HG03520 (cell line): Measurements from ENCODE around the gene PLEKHG4.
A peak's percentile ranks its signal among the peaks of the same experiment; 100 is the strongest.

Experiments
- ATAC-seq: cut with Tn5 transposase; IDR thresholded peaks from one replicate; pipeline ENCODE4 v1.9.1; 2021; ENCODE audit warnings: mild to moderate bottlenecking, moderate library complexity; ENCODE audit not compliant: unreplicated experiment

The PLEKHG4 gene

DNA sequence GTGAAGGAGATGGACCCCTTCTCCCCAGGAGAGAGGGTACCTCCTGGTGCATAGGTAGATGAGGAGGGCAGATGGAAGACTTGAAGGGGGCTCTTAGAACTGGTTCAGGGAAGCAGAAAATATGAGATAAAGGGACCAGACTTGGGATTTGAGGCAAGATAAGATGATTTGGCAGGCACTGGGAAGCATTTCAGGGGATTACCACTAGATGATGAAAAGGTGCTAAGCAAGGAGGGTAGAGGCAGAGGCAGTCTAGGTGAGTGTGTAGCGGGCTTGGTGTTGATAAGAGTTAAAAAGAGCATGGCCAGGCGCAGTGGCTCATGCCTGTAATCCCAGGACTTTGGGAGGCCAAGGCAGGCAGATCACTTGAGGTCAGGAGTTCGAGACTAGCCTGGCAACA lies 16.1 kb upstream of the PLEKHG4 start:
- ATAC-seq: no peak

GRCh38 chr16:67264277-67264676 lies 15.1 kb upstream of the PLEKHG4 start:
- ATAC-seq: no peak

DNA sequence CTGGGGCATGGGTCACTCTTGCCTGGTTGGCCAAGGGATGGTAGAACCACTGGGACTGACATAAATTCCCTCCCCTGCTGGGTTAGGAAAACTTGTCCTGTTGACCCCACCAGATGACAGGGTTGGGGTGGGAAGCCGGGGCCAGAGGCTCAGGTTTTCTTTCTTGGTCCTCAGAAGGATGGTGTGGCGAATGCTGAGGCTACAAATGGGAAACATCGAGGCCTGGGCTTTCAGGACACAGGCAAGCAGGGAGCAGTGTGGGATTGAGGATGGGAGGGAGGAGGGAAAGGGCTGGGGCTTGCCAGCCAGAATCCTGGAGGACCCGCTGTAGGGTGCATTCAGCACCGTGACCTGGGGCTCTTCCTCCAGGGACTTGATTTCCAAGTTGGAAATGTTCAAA lies 14.5 kb upstream of the PLEKHG4 start:
- ATAC-seq: no peak

DNA sequence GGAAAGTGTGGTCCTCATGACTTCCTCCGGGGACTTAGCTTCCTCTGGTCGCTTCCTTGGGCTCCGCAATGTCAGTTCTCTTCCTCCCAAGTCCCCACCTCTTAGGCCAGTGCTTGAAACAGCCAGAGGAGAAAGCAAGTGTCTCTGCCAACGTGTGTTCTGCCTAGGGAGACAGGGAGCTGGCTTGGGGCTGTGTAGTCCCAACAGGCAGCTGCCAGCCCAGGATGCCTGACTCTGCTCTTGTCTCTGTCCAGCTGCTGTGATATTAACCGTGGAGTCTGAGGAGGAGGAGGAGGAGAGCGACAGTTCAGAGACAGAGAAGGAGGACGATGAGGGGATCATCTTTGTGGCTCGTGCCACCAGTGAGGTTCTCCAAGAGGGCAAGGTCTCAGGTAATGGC lies 13.5 kb upstream of the PLEKHG4 start:
- ATAC-seq: no peak

DNA sequence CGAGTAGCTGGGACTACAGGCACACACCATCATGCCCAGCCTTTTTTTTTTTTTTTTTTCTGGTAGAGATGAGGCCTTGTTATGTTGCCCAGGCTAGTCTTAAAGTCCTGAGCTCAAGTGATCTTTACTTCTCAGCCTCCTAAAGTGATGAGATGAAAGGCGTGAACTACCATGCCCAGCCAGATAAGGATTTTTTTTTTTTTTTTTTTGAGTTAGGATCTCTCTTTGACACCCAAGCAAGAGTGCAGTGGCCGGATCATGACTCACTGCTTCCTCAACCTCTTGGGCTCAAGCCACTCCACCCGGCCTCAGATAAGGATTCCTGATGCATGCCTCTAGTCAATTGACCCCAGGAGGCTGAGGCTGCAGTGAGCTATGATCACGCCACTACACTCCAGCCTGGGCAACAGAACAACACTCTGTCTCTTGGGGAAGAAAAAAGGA lies 11.2 kb upstream of the PLEKHG4 start:
- ATAC-seq: no peak

- ATAC-seq: no peak
These were observed 9.6 kb upstream of the PLEKHG4 start for GRCh38 chr16:67269766-67270165.

DNA sequence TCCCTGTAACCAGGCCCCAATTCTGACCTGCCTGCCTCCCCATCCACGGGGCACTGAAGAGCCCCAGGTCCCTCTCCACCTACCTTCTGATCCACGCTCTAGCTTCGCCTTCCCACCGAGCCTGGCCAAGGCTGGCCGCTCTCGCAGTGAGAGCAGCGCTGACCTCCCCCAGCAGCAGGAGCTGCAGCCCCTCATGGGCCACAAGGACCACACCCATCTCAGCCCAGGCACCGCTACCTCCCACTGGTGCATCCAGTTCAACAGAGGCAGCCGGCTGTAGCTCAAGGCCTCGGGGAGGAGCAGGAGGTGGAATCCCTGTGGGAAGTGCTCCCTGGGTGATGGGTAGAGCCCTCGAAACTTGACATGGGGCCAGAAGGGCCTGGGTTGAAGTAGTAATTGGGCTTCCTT lies 8.4 kb upstream of the PLEKHG4 start:
- ATAC-seq: no peak

DNA sequence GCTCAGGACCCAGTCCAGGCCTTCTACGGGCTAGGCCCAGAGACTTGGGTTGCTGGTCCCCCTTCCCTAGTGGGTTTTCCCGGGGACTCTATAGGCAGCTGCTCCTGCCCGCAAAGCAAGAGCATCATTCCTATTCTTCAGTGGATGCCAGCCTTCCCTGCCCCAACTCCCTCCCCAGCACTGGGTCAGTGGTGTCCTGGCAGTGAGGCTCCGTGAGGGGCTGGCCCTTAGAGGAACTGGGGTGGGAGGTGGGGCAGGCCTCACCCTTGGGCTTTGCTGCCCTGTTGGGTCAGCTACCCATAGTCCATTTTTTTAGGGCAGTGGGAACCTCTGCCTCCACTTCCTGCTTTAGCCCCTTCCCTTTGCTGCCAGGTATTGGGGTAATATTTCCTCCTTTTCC lies 7.9 kb upstream of the PLEKHG4 start:
- no peak for ATAC-seq

DNA sequence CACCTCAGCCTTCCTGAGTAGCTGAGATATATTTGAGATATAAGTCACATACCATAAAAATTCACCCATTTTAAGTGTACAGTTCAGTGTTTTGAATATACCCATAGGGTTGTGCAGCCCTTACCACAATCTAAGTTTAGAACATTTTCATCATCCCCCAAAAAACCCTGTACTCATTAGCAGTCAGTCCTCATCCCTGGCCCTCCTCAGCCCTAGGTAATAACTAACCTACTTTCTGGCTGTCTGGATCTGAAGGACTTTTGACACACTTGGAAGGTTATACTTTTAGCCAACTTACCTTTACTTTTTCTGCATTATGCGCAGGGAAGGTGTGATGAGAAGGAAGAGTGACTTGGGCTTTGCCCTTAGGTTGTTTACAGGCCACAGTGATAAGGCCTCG lies 4.0 kb upstream of the PLEKHG4 start:
- no peak for ATAC-seq

GRCh38 chr16:67277294-67277998 lies 1.9 kb upstream of the PLEKHG4 start:
- ATAC-seq: no peak

GRCh38 chr16:67277999-67278772 lies 1.1 kb upstream of the PLEKHG4 start:
- no peak for ATAC-seq

GRCh38 chr16:67278773-67279295 lies 498 bp upstream of the PLEKHG4 start:
- peak; percentile 34 for ATAC-seq

- ATAC-seq: no peak
These were observed 1.0 kb downstream of the PLEKHG4 start for GRCh38 chr16:67280090-67281015.

DNA sequence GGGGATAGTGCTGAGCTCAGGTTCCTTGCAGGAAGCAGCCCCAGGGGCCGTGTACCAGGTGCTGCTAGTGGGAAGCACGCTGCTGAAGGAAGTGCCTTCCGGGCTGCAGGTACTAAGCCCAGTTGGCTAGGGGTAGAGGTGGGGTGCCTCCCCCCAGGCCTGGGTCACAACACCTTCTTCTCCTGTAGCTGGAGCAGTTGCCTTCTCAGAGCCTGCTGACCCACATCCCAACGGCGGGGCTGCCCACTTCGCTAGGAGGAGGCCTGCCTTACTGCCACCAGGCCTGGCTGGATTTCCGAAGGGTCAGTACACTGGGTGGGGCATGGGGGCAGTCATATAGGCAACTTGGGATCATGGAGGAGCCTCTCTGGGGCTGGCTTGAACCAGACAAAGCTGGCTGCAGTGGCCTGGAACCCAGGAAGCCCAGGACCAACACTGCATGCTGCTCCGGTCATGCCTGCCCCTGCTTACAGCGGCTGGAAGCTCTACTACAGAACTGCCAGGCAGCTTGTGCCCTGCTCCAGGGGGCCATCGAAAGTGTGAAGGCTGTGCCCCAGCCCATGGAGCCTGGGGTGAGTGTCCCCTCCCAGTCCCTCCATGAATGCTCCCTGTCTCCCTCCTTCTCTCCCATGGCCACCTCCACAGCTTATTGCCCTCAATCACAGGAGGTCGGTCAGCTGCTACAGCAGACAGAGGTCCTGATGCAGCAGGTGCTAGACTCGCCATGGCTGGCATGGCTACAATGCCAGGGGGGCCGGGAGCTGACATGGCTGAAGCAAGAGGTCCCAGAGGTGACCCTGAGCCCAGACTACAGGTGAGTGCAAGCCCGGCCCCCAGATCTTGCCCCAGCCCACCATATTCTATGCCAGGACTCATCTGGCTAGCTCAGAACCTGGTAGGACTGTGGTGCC lies 2.5 kb downstream of the PLEKHG4 start:
- no peak for ATAC-seq

DNA sequence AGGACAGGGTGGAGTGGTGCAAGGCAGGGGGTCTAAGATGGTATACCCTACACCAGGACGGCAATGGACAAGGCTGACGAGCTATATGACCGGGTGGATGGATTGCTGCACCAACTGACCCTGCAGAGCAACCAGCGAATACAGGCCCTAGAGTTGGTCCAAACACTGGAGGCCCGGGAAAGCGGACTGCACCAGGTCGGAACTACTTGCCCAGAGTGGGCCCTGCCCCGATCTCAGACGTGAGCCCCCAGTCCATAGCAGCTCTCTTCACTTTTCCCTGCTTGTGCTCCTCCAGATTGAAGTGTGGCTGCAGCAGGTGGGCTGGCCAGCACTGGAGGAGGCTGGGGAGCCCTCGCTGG lies 3.1 kb downstream of the PLEKHG4 start:
- no peak for ATAC-seq

- no peak for ATAC-seq
These were observed 3.9 kb downstream of the PLEKHG4 start for GRCh38 chr16:67283039-67283825.

GRCh38 chr16:67283826-67284555 lies 4.7 kb downstream of the PLEKHG4 start:
- no peak for ATAC-seq

- ATAC-seq: no peak
These were observed 5.6 kb downstream of the PLEKHG4 start for GRCh38 chr16:67284699-67285646.
